ENCODE data around the gene FXR1.

DNA sequence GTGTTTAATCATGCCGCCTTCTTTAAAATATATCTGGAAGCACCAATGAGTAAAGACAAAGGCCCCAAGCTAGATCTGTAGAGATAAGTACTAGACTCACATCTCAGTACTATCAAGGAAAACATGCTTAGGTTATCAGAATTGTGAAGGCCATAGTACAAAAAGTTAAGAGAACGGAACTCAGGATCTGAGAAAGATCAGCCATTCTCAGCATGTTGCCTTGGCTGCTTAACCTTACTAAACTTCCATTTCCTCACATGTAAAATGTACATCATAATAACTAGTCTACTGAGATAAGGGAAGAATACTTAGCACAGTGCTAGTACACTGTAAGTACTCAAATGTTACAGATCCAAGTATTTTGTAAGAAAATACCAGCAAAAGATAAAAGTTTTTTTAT is 69.4 kb downstream of the FXR1 start:
- TF ChIP-seq, protein P1, sequence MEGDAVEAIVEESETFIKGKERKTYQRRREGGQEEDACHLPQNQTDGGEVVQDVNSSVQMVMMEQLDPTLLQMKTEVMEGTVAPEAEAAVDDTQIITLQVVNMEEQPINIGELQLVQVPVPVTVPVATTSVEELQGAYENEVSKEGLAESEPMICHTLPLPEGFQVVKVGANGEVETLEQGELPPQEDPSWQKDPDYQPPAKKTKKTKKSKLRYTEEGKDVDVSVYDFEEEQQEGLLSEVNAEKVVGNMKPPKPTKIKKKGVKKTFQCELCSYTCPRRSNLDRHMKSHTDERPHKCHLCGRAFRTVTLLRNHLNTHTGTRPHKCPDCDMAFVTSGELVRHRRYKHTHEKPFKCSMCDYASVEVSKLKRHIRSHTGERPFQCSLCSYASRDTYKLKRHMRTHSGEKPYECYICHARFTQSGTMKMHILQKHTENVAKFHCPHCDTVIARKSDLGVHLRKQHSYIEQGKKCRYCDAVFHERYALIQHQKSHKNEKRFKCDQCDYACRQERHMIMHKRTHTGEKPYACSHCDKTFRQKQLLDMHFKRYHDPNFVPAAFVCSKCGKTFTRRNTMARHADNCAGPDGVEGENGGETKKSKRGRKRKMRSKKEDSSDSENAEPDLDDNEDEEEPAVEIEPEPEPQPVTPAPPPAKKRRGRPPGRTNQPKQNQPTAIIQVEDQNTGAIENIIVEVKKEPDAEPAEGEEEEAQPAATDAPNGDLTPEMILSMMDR (conservative IDR thresholded peaks at IDR 0.05), result no peak
- no peak for TF ChIP-seq ZFX (IDR thresholded peaks at IDR 0.05)
